H1 (cell line): Measurements from ENCODE around the gene SH3PXD2A. TPM values are rescaled to one million over a fixed set of nuclear protein-coding genes. Genes with fewer than 3 reads are reported as not detected.

Experiments used
- CTCF ChIA-PET: fragments of 300-600 bp; sonication (Branson Sonifier 250); formaldehyde crosslinking; loops from one replicate; lab custom pipeline; 2021; ENCODE audit not compliant: partially characterized antibody; lab: Charles Lee
- POLR2A ChIA-PET: fragments of 300-600 bp; sonication (Branson Sonifier 250); formaldehyde crosslinking; loops from one replicate; lab custom pipeline; 2021; ENCODE audit warnings: inconsistent platforms; ENCODE audit not compliant: partially characterized antibody; lab: Charles Lee
- DNase-seq, 2 experiments: peaks; one replicate each; pipeline versions ENCODE4 v3.0.0 to v3.0.0-alpha.2; 2010 to 2022; ENCODE audit warnings: low spot score in 2 of 2, low read depth in 1 of 2, mixed read lengths in 1 of 2
- FAIRE-seq: peaks from 2 replicates; lab custom pipeline; 2011; peaks lifted over from hg19 to GRCh38; lab: Jason Lieb, UNC
- H2AFZ ChIP-seq: 2 replicates; pipeline ENCODE4 v1.8.1; 2012; ENCODE audit warnings: low read length, inconsistent platforms
- H2AK5ac ChIP-seq: 2 replicates; pipeline ENCODE4 v1.6.1; 2013; ENCODE audit warnings: low read depth, low read length
- H2BK120ac ChIP-seq: replicated peaks from 2 replicates; pipeline ENCODE3; 2013; ENCODE audit warnings: low read depth, low read length, inconsistent platforms
- H2BK12ac ChIP-seq: 2 replicates; pipeline ENCODE4 v1.6.1; 2013; ENCODE audit warnings: low read depth, low read length
- H2BK15ac ChIP-seq: 2 replicates; pipeline ENCODE4 v1.6.1; 2013; ENCODE audit warnings: low read length
- H2BK20ac ChIP-seq: 2 replicates; pipeline ENCODE4 v1.6.1; 2013; ENCODE audit warnings: low read length
- H2BK5ac ChIP-seq: 2 replicates; pipeline ENCODE4 v1.6.1; 2013; ENCODE audit warnings: low read depth, low read length
- H3K14ac ChIP-seq: 2 replicates; pipeline ENCODE4 v1.6.1; 2013; ENCODE audit warnings: inconsistent platforms; ENCODE audit not compliant: insufficient read length
- H3K18ac ChIP-seq: 2 replicates; pipeline ENCODE4 v1.6.1; 2013; ENCODE audit warnings: low read length; ENCODE audit errors: extremely low read depth
- H3K23ac ChIP-seq: 2 replicates; pipeline ENCODE4 v1.6.1; 2013; ENCODE audit warnings: inconsistent platforms; ENCODE audit not compliant: insufficient read length
- H3K23me2 ChIP-seq: 2 replicates; pipeline ENCODE4 v1.6.1; 2013; ENCODE audit warnings: low read depth, low read length
- H3K27ac ChIP-seq: 2 replicates; pipeline ENCODE4 v1.6.1; 2011; ENCODE audit warnings: low read depth, low read length, inconsistent platforms
- H3K27me3 ChIP-seq, 4 experiments: replicated peaks in 1 of 4; 1 replicate in 1 of 4; 2 replicates in 3 of 4; pipeline versions ENCODE4 v1.6.1 to v1.8.1; 2011 to 2013; ENCODE audit warnings: low read length in 3 of 4, mild to moderate bottlenecking in 3 of 4, inconsistent platforms in 2 of 4, mixed read lengths in 2 of 4, moderate library complexity in 1 of 4; ENCODE audit not compliant: control insufficient read depth in 3 of 4, insufficient read depth in 3 of 4; ENCODE audit errors: extremely low read depth in 1 of 4
- H3K36me3 ChIP-seq, 4 experiments: 2 replicates each; pipeline versions ENCODE4 v1.6.1 to v1.8.1; 2011 to 2013; ENCODE audit warnings: mild to moderate bottlenecking in 4 of 4, low read length in 3 of 4, moderate library complexity in 2 of 4, control low read depth in 1 of 4, inconsistent platforms in 1 of 4; ENCODE audit not compliant: insufficient read depth in 4 of 4, control insufficient read depth in 2 of 4
- H3K4ac ChIP-seq: replicated peaks from 2 replicates; pipeline ENCODE3; 2013; ENCODE audit warnings: low read length, low read depth, mixed read lengths, inconsistent platforms; ENCODE audit not compliant: insufficient read length
- H3K4me1 ChIP-seq, 4 experiments: replicated peaks in 1 of 4; 1 replicate in 1 of 4; 2 replicates in 3 of 4; pipeline versions ENCODE4 v1.6.1 to v1.8.1; 2011 to 2013; ENCODE audit warnings: low read length in 3 of 4, inconsistent platforms in 2 of 4, mixed read lengths in 1 of 4; ENCODE audit not compliant: insufficient read depth in 4 of 4, control insufficient read depth in 3 of 4
- H3K4me2 ChIP-seq, 2 experiments: 2 replicates each; pipeline versions ENCODE4 v1.6.1 to v1.8.1; 2011 to 2013; ENCODE audit warnings: low read depth in 2 of 2, low read length in 2 of 2, control low read depth in 1 of 2, inconsistent platforms in 1 of 2, mild to moderate bottlenecking in 1 of 2; ENCODE audit not compliant: insufficient read depth in 1 of 2
- H3K4me3 ChIP-seq, 4 experiments: fragments of 200-600, 300-600 bp in 1 of 4; sonication (generic), shearing (Covaris generic), sonication (Bioruptor Twin) in 1 of 4; 2 replicates each; pipeline versions ENCODE4 v1.5.1 to v1.8.1; 2011 to 2016; ENCODE audit warnings: low read length in 4 of 4, low read depth in 3 of 4, control low read depth in 2 of 4, inconsistent platforms in 2 of 4, mild to moderate bottlenecking in 2 of 4, mixed read lengths in 1 of 4, moderate library complexity in 1 of 4; ENCODE audit not compliant: insufficient read depth in 2 of 4; ENCODE audit errors: extremely low read depth in 1 of 4
- H3K56ac ChIP-seq: replicated peaks from 2 replicates; pipeline ENCODE3; 2013; ENCODE audit warnings: low read depth, mild to moderate bottlenecking, mixed read lengths, low read length, inconsistent platforms; ENCODE audit not compliant: insufficient read length
- H3K79me1 ChIP-seq: 2 replicates; pipeline ENCODE4 v1.6.1; 2013; ENCODE audit warnings: low read depth, low read length, control low read depth
- H3K79me2 ChIP-seq, 2 experiments: 2 replicates each; pipeline versions ENCODE4 v1.6.1 to v1.8.1; 2012 to 2013; ENCODE audit warnings: low read length in 2 of 2, mild to moderate bottlenecking in 2 of 2, inconsistent platforms in 1 of 2; ENCODE audit not compliant: insufficient read depth in 2 of 2, control insufficient read depth in 1 of 2
- H3K9ac ChIP-seq, 4 experiments: replicated peaks in 1 of 4; 1 replicate in 1 of 4; 2 replicates in 3 of 4; pipeline versions ENCODE4 v1.6.1 to v1.8.1; 2011 to 2013; ENCODE audit warnings: low read depth in 3 of 4, low read length in 3 of 4, control low read depth in 2 of 4, mild to moderate bottlenecking in 2 of 4, moderate library complexity in 2 of 4, inconsistent platforms in 1 of 4; ENCODE audit errors: extremely low read depth in 1 of 4
- H3K9me3 ChIP-seq, 2 experiments: 2 replicates each; pipeline versions ENCODE4 v1.6.1 to v1.8.1; 2012 to 2013; ENCODE audit warnings: mild to moderate bottlenecking in 2 of 2, moderate library complexity in 2 of 2, control low read depth in 1 of 2, inconsistent platforms in 1 of 2, low read depth in 1 of 2, low read length in 1 of 2, mixed read lengths in 1 of 2; ENCODE audit not compliant: insufficient read depth in 2 of 2
- H4K20me1 ChIP-seq, 2 experiments: replicated peaks in 1 of 2; 2 replicates each; pipeline versions ENCODE3 to v1.8.1; 2011 to 2013; ENCODE audit warnings: inconsistent platforms in 2 of 2, low read length in 2 of 2, mild to moderate bottlenecking in 1 of 2; ENCODE audit not compliant: insufficient read depth in 2 of 2, control insufficient read depth in 1 of 2
- H4K5ac ChIP-seq: 2 replicates; pipeline ENCODE4 v1.6.1; 2013; ENCODE audit warnings: low read length, low read depth, mixed read lengths, inconsistent platforms; ENCODE audit not compliant: insufficient read length
- H4K8ac ChIP-seq: 2 replicates; pipeline ENCODE4 v1.8.0; 2013; ENCODE audit warnings: mild to moderate bottlenecking, moderate library complexity, low read length, inconsistent platforms; ENCODE audit not compliant: insufficient read depth; ENCODE audit errors: extremely low read depth
- H4K91ac ChIP-seq: replicated peaks from 2 replicates; pipeline ENCODE3; 2013; ENCODE audit warnings: low read length, mixed read lengths, inconsistent platforms; ENCODE audit not compliant: insufficient read length
- ATF2 ChIP-seq: IDR thresholded peaks from 2 replicates; pipeline ENCODE4 v1.6.1; 2012; ENCODE audit warnings: low read length, inconsistent platforms
- BACH1 ChIP-seq: IDR thresholded peaks from 2 replicates; pipeline ENCODE4 v1.6.1; 2012; ENCODE audit warnings: low read length, improper control_type of control experiment
- EZH2 ChIP-seq: fragments of 200-600 bp; sonication (generic); IDR thresholded peaks from 2 replicates; pipeline ENCODE4 v1.7.1; 2012; ENCODE audit warnings: low read depth, mild to moderate bottlenecking, moderate library complexity, low read length, inconsistent platforms; ENCODE audit not compliant: severe bottlenecking
- KDM4A ChIP-seq: IDR thresholded peaks from one replicate; pipeline ENCODE4 v1.7.1; 2012; ENCODE audit warnings: low read depth, mild to moderate bottlenecking, moderate library complexity, low read length, inconsistent platforms; ENCODE audit not compliant: severe bottlenecking
- WGBS, 2 experiments: shearing (Covaris generic) in 1 of 2; methylation state at CpG; one replicate each; pipeline versions ENCODE4 v1.1.6 to v1.1.7; 2013 to 2015; ENCODE audit warnings: low lambda C conversion rate in 2 of 2, mixed read lengths in 2 of 2, inconsistent platforms in 1 of 2, low coverage in 1 of 2, missing lambda C conversion rate in 1 of 2; ENCODE audit not compliant: insufficient replicate concordance in 2 of 2, insufficient coverage in 1 of 2, insufficient read length in 1 of 2; ENCODE audit errors: extremely low coverage in 1 of 2, missing lambda C conversion rate in 1 of 2; 5-methylcytosine and 5-hydroxymethylcytosine counted together
- polyA plus RNA-seq, 7 experiments: library from polyadenylated mRNA; depleted of rRNA in 3 of 7; stranded (reverse) in 5 of 7; unstranded in 2 of 7; fragments of >200 nt in 5 of 7; fragments of 200-250 nt in 2 of 7; gene quantifications; 1 replicate in 5 of 7; 2 replicates in 1 of 7; 4 replicates in 1 of 7; pipeline versions ENCODE4 v1.2.1 to v1.2.3, GENCODE V29; 2011 to 2013; ENCODE audit warnings: missing spikeins in 2 of 7, mixed read lengths in 2 of 7
- total RNA-seq: library from RNA; stranded (reverse); fragmentation: NEBNext Ultra II Directional; extraction: Animal tissue kit (Norgen Biotek cat#: 25700); gene quantifications from 2 replicates; pipeline ENCODE4 v1.2.1, GENCODE V29; 2021

The SH3PXD2A gene
- total and polyA plus RNA-seq, 2 of the 8 experiments (the other 6 are each of a cell fraction or from before 2014, with no cell fraction given) = 5.4 to 16.3 TPM

DNA sequence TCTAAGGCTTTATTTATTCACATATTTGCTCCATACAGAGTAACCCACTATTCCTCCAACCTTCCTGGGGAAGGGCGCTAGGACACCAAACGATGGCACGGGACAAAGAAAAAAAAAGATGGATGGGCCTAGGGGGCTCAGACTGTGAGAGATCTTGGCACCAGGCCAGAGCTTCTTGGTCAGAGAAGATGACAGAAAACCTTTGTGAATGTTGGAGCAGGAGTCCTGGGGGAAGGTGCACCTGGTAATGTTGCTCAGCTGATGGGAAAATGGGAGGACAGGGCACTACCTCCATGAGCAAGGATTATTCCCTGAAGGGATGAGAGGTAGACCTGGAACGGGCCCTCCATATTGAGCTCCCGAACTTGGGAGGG, 1.4 kb upstream of the SH3PXD2A start:
- H2BK20ac ChIP-seq = 0 out of 2 replicates have a peak overlapping the region, but pooled peaks have one; percentile 44
- no peaks in the 10 kb centered on the region for H3K9me3 ChIP-seq
- POLR2A ChIA-PET = interaction anchor here (1.1 to 1.6 kb wide), 5 partner anchors 9 to 102 kb away, joined by 4 to 5 read pairs (median 4); no protein-coding TSS in a partner anchor
- no peak overlapping the region for H2AFZ ChIP-seq
- no peak overlapping the region for H2BK5ac ChIP-seq
- no peak overlapping the region for H3K9ac ChIP-seq
- H4K20me1 ChIP-seq = no peaks in the 10 kb centered on the region
- H3K79me2 ChIP-seq = no peaks in the 10 kb centered on the region
- H4K8ac ChIP-seq = no peak overlapping the region
- no peaks in the 10 kb centered on the region for H3K36me3 ChIP-seq
- no peak overlapping the region for H2AK5ac ChIP-seq
- no peak overlapping the region for H3K14ac ChIP-seq
- no peak overlapping the region for H2BK120ac ChIP-seq
- TF ChIP-seq ATF2 = no peak
- no peak for TF ChIP-seq KDM4A
- no peak for TF ChIP-seq EZH2
- TF ChIP-seq BACH1 = no peak
- TF ChIP-seq, all 59 proteins: peak for 0
- Histone ChIP-seq H3K27ac (no peak overlapping the region), H2BK12ac (no peak overlapping the region), H3K56ac (no peak overlapping the region), H3K4me1 (peaks cover 5 to 12% (median 6%) of the 10 kb centered on the region in 4 experiments), H3K18ac (no peak overlapping the region), H3K4me2 (peak overlapping the region in 1 of 2 experiments; percentile 77; a peak in 1 of 4 replicates), H4K91ac (no peak overlapping the region), H3K23ac (no peak overlapping the region), H3K4me3 (no peak overlapping the region; a peak in 1 of 8 replicates), H3K4ac (no peak overlapping the region), H4K5ac (no peak overlapping the region), H2BK15ac (no peak overlapping the region), H3K79me1 (no peaks in the 10 kb centered on the region), H3K23me2 (peaks cover 15% of the 10 kb centered on the region), H3K27me3 (peaks cover 4 to 38% (median 31%) of the 10 kb centered on the region in 4 experiments; a peak in 6 of 7 replicates)
- FAIRE-seq = no peak
- no peak for DNase-seq
- WGBS, 2 experiments = 96% methylated on average over 5 of the region's 5 CpGs; no CpG with 5 or more reads in 1 of the 2 experiments
- CTCF ChIA-PET = interaction anchor here (0.7 to 9.8 kb wide), 32 partner anchors 9 to 292 kb away, joined by 3 to 199 read pairs (median 4); no protein-coding TSS in a partner anchor
